Fibroblast of upper back skin (primary cell): ENCODE measurements around the gene CHMP2A.

Source experiments
- DNase-seq: peaks from one replicate; pipeline ENCODE4 v3.0.0-alpha.2; 2013

Gene CHMP2A

GRCh38 chr19:58536852-58537798, 17.8 kb downstream of the CHMP2A start:
- no peak for DNase-seq

GRCh38 chr19:58535857-58536256, 19.0 kb downstream of the CHMP2A start:
- no peak for DNase-seq

- DNase-seq, result no peak
These were observed 23.7 kb downstream of the CHMP2A start for GRCh38 chr19:58531034-58531840.

GRCh38 chr19:58529405-58529804, 25.5 kb downstream of the CHMP2A start:
- DNase-seq, result no peak

GRCh38 chr19:58522709-58523108, 32.2 kb downstream of the CHMP2A start:
- DNase-seq, result no peak

GRCh38 chr19:58521651-58522050, 33.3 kb downstream of the CHMP2A start:
- DNase-seq, result no peak

- DNase-seq, result no peak
These were observed 34.7 kb downstream of the CHMP2A start for GRCh38 chr19:58520257-58520599.

GRCh38 chr19:58519355-58520256, 35.3 kb downstream of the CHMP2A start, which contains the start of gene ZBTB45:
TSS of gene ZBTB45 (minus strand) at chr19:58519810. CDS start at chr19:58517673, 2,137 bp downstream.
- DNase-seq, result peak; percentile 97

- DNase-seq, result peak; percentile 73
These were observed 35.9 kb downstream of the CHMP2A start for GRCh38 chr19:58519087-58519354.

- DNase-seq, result no peak
These were observed 36.4 kb downstream of the CHMP2A start for GRCh38 chr19:58518256-58519086.

GRCh38 chr19:58516964-58517833, 37.7 kb downstream of the CHMP2A start:
- no peak for DNase-seq

GRCh38 chr19:58516246-58516836, 38.6 kb downstream of the CHMP2A start:
- DNase-seq, result no peak

GRCh38 chr19:58515259-58515658, 39.6 kb downstream of the CHMP2A start:
- no peak for DNase-seq

- DNase-seq, result no peak
These were observed 40.3 kb downstream of the CHMP2A start for GRCh38 chr19:58514564-58515022.

- peak; percentile 85 for DNase-seq
These were observed 41.0 kb downstream of the CHMP2A start for GRCh38 chr19:58513694-58514563.

GRCh38 chr19:58513213-58513693, 41.7 kb downstream of the CHMP2A start:
- DNase-seq, result no peak

- DNase-seq, result no peak
These were observed 43.3 kb downstream of the CHMP2A start, which contains the start of gene SLC27A5 for GRCh38 chr19:58511353-58512208. TSS of gene SLC27A5 (minus strand) at chr19:58511992. CDS start at chr19:58511955, 37 bp downstream.
